AG08395 (cell line): ENCODE data around the gene GYS1.
"Not testable (repeated sequence)": the region's sequence is repeated elsewhere in the genome, so short reads cannot be mapped to it uniquely, and the experiment has no call there.

Source experiments
- DNase-seq: peaks from one replicate; pipeline ENCODE4 v3.0.0; 2012; ENCODE audit warnings: mixed read lengths, low spot score

GYS1 gene

DNA sequence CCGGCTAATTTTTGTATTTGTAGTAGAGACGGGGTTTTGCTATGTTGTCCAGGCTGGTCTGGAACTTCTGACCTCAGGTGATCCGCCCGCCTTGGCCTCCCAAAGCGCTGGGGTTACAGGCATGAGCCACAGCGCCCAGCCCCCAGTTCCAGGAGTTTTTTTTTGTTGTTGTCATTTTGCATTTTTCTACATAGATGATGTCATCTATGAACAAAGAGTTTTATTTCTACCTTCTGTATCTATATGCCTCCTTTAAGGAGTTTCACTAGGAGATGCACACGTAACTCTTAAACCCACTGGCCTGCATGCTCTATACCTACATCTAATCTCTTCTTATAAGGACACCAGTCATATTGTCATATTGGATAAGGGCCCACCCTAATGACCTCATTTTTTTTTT, 54.9 kb downstream of the GYS1 start:
- no peak for DNase-seq

DNA sequence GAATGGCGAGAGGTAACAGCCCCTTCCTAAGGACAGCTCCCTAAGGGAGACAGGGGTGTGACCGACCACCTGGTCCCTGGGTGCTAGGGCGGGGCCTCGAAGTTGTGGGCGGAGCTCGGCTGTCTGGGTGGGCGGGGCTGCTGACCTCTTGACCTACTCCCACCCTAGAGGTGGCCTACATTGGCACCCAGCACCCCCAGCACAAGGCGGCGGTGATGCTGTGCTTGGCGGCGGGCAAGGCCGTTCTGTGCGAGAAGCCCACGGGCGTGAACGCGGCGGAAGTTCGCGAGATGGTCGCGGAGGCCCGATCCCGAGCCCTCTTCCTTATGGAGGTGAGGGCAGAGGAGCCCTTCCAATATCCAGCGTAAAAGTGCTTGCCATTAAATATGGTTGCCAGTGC, 57.2 kb downstream of the GYS1 start:
- DNase-seq, result no peak

DNA sequence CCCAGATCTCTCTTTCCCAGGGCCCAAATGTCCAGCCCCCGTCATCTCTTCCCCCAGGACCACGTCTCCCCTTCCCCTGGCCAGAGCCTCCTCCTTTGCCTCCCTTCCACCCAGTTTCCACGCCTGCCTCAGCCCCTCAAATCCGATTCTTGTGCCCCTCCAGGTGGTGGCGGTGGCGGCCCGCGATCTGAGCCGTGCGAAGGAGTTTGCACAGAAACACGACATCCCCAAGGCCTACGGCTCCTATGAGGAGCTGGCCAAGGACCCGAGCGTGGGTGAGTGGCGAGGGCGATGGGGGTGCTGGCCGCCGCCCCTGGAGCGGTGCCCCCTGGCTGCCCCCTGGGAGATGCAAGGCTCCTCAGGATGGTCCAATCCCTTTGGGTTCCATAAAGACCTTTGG, 58.3 kb downstream of the GYS1 start:
- no peak for DNase-seq

- peak; percentile 48 for DNase-seq
Observed at GRCh38 chr19:48933382-48933932, 59.7 kb downstream of the GYS1 start, which contains the start of gene DHDH. DHDH (plus strand) TSS chr19:48933699; CDS start chr19:48933722, 23 bp downstream.

DNA sequence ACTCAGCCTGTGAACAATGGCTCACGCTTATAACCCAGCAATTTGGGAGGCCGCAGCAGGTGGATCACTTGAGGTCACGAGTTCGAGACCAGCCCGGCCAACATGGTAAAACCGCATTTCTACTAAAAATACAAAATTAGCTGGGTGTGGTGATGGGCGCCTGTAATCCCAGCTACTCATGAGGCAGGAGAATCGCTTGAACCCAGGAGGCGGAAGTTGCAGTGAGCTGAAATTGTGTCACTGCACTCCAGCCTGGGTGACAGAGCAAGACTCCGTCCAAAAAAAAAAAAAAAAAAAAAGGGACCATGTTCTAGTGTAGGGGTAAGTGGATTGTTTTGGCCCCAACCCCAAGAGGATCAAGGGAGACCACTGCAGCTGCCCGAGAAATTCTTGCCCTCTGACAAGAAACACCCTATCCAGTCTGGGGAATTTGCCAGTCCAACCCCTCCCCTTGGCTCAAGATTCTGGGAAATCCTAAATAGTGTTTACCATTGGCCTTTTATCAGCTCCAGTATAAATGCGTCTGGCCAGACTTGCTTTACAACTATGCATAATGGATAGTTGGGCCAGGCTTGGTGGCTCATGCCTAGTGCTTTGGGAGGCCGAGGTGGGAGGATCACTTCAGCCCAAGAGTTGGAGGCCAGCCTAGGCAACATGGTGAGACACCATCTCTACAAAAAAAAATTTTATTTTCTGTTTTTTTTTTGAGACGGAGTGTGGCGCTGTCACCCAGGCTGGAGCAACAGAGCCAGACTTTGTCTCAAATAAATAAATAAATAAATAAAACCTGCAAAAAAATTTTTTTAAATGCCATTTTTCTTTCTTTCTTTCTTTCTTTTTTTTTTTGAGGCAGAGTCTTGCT, 64.7 kb downstream of the GYS1 start:
- DNase-seq, result no peak

- not testable (repeated sequence) for DNase-seq
Observed at GRCh38 chr19:48927692-48928091, 65.4 kb downstream of the GYS1 start.

DNA sequence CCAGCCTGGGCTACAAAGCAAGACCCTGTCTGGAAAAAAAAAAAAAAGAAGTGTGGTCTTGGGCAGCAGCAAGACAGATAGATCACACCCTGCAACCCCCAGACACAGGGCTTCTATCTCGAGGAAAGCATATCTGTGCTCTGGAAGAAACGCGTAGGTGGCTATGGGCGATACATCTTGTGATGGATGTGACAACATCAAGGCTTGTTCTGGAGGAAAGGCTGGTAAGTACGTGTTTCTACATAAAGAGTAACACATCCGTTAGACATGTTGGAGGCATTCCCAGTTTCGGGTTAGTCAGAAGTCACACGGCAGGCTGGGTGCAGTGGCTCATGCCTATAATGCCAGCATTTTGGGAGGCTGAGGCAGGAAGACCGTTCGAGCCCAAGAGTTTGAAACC, 66.2 kb downstream of the GYS1 start:
- DNase-seq, result peak; percentile 86

- DNase-seq, result not testable (repeated sequence)
Observed at GRCh38 chr19:48925890-48926289, 67.2 kb downstream of the GYS1 start.

GRCh38 chr19:48925240-48925843, 67.8 kb downstream of the GYS1 start:
- peak; percentile 64 for DNase-seq

GRCh38 chr19:48922548-48923490, 70.3 kb downstream of the GYS1 start:
- DNase-seq, result no peak

DNA sequence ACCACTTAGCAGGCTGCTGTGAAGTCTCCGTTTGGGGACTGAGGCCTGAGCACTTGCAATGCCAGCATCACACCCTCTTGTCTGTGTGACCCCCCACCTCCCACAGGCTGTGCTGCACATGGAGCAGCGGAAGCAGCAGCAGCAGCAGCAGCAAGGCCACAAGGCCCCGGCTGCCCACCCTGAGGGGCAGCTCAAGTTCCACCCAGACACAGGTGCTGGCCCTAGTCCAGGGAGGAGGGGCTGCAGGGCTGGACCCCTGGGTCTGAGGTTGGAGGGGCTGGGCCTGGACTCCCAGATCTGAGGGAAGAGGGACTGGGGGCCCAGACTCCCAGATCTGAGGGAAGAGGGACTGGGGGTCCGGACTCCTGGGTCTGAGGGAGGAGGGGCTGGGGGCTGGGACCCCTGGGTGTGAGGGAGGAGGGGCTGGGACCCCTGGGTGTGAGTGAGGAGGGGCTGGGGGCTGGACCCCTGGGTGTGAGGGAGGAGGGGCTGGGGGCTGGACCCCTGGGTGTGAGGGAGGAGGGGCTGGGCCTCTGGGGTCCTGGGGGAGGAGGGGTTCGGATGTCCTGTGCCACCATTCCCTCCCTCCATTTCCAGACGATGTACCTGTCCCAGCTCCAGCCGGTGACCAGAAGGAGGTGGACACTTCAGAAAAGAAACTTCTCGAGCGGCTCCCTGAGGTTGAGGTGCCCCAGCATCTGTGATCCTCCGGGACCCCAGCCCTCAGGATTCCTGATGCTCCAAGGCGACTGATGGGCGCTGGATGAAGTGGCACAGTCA, 71.2 kb downstream of the GYS1 start:
- DNase-seq, result no peak

GRCh38 chr19:48920949-48921348, 72.2 kb downstream of the GYS1 start:
- DNase-seq, result no peak

DNA sequence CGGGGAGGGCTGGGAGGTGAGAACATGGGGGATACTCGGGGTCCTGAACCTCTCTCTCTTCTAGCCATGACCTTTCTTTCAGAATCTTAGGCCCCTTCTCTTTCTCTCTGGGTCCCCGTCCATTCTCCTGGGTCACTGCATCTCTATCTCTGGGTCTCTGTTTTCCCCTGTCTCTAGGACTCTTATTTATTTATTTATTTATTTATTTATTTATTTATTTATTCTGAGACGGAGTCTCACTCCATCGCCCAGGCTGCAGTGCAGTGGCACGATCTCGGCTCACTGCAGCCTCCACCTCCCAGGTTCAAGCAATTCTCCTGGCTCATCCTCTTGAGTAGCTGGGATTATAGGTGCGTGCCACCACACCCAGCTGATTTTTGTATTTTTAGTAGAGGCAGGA, 73.8 kb downstream of the GYS1 start:
- DNase-seq, result not testable (repeated sequence)

- peak; percentile 37 for DNase-seq
Observed at GRCh38 chr19:48918801-48919247, 74.3 kb downstream of the GYS1 start.
